NCI-H1105 (cell line): Measurements from ENCODE around the gene TBX18.

ENCODE experiments used
- DNase-seq: peaks from one replicate; lab custom pipeline; 2025; lab: John Stamatoyannopoulos, UW

TBX18 gene

GRCh38 chr6:84671183-84671582, 93.2 kb downstream of the TBX18 start:
- no peak for DNase-seq

DNA sequence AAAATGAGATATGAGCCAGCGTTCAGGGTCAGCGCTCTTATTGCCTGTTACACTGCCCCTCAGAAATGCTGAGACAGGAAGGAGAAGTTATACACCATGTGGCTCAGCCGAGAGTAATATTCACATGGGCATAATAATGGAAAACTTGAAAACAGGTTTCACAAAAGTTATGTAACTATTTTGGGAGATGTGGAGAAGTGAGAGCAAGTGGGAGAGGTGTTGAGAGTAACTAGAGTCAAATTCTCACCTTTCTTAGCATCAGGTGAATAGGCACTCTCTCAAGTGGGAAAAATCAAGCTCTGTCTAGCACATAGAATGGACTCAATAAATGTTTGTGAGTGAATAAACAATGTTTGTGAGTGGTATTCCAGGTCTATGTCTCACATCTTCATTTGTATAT, 94.5 kb downstream of the TBX18 start:
- no peak for DNase-seq

DNA sequence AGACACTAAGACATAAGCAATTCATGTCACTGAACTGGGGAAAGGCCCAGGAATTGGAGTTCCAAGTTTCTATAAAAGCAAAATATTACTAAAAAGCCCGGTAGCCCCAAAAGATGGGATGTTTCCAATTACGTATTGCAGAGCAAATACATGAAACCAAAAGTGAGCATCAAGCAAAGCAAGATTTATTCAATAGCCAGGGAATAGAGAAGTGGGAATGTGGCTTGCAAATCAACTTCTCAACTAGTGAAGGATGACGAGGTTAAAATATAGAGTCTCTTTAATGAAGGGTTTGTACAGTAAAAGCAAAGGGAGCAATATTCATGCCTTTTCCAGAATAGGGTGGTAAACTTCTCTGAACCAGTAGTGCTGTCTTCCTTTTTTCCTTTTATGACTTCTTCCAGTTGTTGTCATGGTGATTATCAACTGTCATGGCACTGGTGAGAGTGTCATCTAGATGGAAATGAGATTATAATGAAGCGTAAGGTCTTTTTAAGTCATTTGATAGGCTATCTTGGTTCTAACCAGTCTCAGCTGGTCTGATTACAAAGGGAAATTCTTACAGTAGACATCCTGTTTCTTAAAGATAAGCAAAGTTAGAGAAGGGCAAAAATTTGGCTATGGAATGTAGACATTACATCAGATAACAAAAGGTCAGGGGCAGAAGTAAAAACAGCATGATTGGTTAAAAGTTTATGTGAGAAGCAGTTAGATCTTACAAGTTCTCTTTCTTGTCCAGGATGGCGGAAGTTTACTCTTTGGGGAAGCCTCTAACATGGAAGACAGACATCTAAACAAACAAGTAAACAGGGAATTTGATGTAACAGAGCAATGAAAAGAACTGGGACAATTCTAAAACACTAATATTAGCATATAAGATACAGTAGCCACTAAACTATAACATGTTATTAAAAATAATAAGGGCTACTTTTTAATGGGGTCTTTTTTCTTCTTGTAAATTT, 96.9 kb downstream of the TBX18 start:
- no peak for DNase-seq

- no peak for DNase-seq
Observed at GRCh38 chr6:84665401-84665800, 99.0 kb downstream of the TBX18 start.

DNA sequence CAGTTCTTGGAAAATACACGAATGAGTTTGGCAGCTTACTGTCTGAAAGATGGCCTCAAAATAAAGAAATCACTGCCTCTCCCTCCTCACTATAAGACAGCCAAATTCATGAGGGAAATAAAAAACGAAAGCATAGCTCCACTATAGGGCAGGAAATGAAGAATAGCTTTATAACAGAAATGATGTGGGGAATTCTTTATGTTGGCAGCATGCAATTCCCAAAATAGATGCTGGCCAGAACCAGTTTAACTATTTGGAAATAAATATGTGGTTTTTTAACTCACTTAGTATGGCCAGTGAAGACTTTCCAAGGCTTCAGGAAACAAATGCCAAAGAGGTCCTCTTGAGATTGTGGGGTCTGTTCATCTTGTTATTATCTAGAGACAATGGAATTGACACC, 100.5 kb downstream of the TBX18 start:
- DNase-seq, result no peak

- DNase-seq, result no peak
Observed at GRCh38 chr6:84657486-84657885, 106.9 kb downstream of the TBX18 start.

- no peak for DNase-seq
Observed at GRCh38 chr6:84657025-84657424, 107.4 kb downstream of the TBX18 start.

- DNase-seq, result no peak
Observed at GRCh38 chr6:84653027-84653551, 111.3 kb downstream of the TBX18 start.

DNA sequence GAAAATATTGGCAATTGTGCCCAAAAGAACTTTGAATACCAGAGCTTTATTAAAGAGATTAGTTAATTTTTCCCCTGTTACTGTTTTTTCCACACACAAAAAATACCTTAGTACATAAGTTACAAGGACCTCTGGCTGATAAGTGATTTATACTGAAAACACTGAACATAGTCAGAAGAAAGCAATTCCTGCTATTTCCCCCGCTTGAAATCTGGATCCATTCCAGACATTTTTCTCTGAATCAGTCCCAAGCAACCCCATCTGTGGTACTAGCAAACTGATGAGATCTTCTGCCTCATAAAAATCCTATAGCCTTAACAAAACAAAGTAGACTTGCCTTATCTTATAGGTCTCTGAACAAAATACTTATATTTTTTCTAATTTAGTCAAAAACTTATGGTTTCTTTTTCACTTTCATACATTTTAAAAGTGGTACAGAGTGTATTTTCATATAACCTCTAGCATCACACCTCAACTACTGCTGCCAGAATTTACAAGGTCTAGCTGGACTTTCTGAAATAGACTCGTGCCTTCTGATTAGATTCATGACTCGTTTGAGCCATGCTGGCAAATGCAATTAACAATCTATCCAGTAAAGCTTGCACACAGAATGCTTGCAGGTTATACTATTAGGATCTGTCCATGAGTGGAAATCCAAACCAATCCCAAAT, 111.9 kb downstream of the TBX18 start:
- DNase-seq, result no peak

GRCh38 chr6:84651583-84651982, 112.8 kb downstream of the TBX18 start:
- no peak for DNase-seq

DNA sequence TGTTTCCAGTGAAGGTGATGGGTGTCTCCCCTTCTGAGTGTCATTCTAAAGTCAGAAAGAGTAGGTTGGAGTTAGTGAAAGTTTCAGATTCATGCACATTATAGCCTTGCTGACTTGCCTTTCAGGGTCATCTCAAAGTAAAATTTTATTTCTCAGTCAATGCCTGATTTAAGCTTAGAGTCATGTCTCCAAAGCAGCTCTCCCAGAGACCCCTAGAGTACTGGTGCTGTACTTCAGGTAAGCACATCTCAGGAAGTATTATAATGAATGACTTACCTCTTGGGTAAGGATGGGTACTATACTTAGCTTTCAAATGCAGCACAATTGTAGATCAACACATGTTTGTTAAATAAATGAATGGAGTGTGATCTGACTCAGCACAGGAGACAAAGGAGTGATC, 116.0 kb downstream of the TBX18 start:
- no peak for DNase-seq

DNA sequence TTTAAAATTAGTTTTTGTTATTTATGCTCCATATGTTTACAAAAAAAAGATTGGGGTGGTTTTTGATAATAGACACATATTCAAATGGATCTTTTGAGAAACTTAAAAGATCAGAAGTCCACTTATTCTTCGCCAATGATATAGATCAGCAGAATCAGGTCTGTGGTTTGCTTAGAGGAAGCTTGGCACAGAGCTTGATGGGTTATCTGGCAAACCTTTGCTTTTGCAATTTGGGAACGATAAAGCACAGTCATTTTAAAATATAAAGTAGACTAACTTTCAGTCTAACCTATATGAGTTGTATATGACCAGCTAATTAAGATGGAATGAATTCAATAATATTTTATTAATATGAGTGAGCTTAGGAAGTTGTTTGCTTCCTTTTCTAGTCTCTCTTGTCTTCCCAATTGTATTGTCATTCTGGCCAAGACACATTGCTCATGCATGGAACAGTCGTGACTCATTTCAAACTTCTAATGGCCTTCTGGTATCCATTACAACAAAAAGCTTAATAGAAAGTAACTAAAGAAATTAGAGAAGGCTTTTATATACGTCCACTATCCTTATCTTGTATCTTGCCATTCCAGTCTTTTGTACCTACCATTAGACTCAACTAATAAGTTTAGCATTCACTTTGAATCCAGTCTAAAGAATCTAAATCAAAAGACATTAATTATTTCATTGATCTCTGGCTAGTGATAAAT, 118.7 kb downstream of the TBX18 start:
- no peak for DNase-seq

GRCh38 chr6:84645000-84645399, 119.4 kb downstream of the TBX18 start:
- DNase-seq, result no peak

DNA sequence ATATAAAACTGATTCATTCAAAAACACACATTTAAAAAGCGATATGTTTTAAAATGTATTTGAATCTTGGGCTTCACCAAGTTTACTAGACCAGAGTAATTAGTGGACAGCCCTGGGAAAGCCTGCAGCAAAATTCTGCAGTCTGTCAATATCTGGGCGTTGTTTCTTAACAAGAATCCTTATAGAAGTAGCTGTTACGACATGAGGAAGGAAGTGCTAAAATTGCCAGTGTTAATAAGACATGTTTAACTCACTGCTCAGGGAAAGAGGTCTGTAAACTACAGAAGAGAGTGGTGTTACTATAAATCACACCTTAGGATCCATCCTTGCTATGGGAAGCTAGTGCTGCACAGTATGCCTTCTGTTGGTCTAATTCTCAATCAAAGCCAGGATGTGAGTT, 120.6 kb downstream of the TBX18 start:
- no peak for DNase-seq

DNA sequence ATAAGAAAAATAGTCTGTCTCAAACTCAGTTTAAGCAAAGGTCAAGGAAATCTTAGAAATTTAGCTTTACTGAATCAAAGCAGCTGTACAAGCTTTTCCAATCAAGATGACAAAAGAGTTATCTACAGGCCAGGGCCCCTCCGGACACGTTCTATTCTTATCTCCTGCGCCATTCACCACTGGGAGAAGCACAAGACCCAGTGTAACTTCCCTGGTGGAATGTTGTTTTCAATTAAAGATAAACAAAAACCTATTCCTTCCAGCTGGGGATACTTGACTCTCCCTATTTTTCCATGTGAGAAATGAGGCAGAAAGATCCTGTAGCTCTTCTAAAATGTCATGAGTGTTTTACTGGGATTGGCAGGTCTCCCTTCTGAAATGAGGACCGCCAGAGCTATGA, 123.3 kb downstream of the TBX18 start:
- DNase-seq, result no peak

GRCh38 chr6:84639396-84639795, 125.0 kb downstream of the TBX18 start:
- DNase-seq, result no peak

DNA sequence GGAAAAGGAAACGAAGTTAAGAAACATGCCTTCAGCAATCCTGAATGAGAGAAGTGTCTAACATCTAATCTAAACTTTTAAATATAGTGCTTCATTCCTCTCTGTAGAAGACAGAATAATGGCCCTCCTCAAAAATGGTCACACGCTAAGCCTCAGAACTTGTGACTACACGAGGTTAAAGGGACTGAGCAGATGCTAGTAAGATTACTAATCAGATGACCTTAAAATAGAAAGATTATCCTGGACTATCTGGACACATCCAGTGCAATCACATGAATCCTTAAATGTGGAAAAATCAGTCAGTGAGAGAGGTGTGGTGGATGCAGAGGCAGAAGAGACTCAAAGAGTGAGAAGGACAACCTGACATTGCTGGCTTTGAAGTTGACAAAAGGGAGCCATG, 126.1 kb downstream of the TBX18 start:
- no peak for DNase-seq
